Hindlimb muscle (tissue), 1 donor: ENCODE data around the gene ATP5F1C. TPM values are rescaled to one million over a fixed set of nuclear protein-coding genes. Genes with fewer than 3 reads are reported as not detected.

Experiments
- DNase-seq: peaks from one replicate; pipeline ENCODE4 v3.0.0-alpha.2; 2013
- polyA plus RNA-seq: library from polyadenylated mRNA; unstranded; fragments of 120-200 nt; gene quantifications from one replicate; pipeline ENCODE4 v1.2.1, GENCODE V29; 2013; ENCODE audit not compliant: insufficient read length

ATP5F1C gene
- polyA plus RNA-seq, 1 donor: 196 TPM

DNA sequence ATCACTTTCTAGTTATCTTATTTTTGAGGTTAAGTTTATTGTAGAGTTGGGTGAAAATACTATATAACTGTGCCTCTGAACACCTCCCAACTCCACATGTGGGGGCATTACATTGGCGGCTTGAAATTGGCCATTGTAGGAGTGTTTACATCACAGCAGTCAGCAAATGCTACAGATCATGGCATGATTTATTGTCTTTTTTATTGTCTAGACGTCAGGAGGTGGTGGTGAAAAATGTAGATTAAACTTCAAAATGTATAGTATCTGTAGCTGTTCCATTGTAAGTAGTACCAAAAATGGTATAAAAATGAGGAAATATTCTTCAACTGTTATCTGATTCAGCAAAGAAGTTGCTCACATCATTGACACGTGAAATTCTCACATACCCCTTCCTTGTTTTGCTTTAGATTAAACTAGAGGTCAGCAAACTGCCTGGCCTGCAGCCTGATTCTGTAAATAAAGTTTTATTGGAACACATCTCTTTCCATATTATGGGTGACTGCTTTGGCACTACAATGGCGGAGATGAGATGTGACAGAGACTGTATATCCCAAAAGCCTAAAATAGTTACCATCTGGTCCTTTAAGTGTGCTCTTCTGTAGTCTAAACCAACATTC lies 65.4 kb downstream of the ATP5F1C start:
- DNase-seq: no peak

DNA sequence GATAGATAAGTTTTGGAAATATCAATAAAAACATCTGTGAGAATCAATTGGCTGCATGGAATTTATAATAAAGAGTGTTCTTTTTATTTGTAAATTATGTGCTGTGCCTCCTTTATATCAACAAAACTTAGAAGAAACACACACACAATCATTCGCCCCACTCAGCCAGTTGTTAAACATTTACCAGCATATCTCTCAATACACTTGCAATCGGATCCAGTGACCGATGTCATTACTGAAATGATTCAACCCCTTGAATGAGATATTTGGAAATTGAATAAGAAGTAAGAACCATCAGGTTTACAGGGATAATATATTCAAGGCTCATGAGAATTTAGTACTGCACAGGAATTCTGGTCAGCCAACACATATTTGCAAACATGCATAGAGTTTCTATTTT lies 65.9 kb downstream of the ATP5F1C start:
- DNase-seq: no peak

DNA sequence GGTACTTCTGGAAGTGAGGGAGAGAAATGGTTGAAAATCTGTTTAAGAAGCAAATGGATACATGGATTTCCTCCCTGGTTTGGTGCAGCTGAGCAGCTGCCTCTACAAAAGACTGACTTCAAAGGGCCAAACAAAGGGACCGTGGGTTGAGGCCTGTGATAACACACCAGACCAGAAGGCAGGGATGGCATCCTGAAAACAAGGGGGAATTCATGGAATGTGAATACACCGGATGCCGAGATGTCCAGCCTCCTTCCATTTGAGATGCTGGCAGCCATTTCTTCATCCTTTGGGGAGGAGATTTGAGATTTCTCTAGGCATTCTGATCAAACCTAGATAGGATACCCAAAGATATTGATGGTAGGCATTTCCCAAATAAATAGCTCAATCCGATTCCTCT lies 67.2 kb downstream of the ATP5F1C start:
- DNase-seq: no peak

DNA sequence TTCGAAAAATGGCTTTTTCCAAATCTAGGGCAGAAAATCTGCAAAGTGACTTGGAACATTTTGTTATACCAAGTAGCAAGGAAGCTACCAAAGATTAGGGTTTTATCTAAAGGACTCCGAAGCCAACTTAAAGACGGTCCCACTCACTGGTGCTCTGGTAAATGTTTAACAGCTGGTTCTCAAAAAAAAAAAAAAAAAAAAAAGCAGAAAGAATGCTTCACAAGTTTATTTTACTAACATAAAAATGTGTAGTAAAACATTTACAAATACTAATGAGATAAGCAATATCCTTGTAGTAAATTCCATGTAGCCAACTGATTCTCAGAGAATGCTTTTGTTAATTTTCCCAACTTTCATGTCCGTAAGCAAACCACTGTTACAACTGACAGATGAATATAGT lies 68.7 kb downstream of the ATP5F1C start:
- no peak for DNase-seq

DNA sequence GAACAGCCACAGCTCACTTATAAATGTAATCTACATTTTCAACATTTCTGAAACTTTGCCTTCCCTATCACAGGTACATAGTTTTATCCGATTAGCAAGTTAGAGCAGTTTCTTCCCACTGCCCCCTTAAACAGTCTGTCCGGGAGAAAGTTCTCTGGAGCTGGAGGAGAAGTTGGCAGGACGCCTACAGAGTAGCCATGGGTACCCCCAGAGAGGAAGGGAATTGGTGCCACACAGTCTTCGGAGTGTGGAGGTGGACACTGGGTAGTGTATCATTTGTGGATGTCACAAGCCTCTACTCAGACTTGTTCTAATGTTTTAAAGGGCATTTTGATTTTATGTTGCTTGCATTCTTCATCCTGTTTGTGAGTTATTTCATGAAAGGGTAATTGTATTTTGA lies 69.3 kb downstream of the ATP5F1C start:
- no peak for DNase-seq

Other genes with a start within 250 kb of the ATP5F1C start
- 42.2 TPM for gene ITIH5, start 121.2 kb upstream of the ATP5F1C start, polyA plus RNA-seq
- 0.12 TPM for gene ITIH2, start 84.9 kb upstream of the ATP5F1C start, polyA plus RNA-seq
- gene KIN, start 184 bp upstream of the ATP5F1C start, polyA plus RNA-seq: 10.9 TPM
- 6.3 TPM for gene TAF3, start 30.3 kb downstream of the ATP5F1C start, polyA plus RNA-seq